H1 (cell line): ENCODE data around the gene ENOX2. TPM values are rescaled to one million over a fixed set of nuclear protein-coding genes. Genes with fewer than 3 reads are reported as not detected.

Experiments
- ASH2L ChIP-seq: fragments of 200-600, 300-600 bp; sonication (generic); IDR thresholded peaks from one replicate; pipeline ENCODE4 v1.7.1; 2017; ENCODE audit warnings: low read length
- CREB1 ChIP-seq: IDR thresholded peaks from 2 replicates; pipeline ENCODE4 v1.6.1; 2012; ENCODE audit warnings: inconsistent platforms
- HDAC2 ChIP-seq, 2 experiments: fragments of 300-600 bp in 1 of 2; sonication (generic) in 1 of 2; IDR thresholded peaks; 2 replicates each; pipeline ENCODE4 v1.6.1; 2011 to 2012; ENCODE audit warnings: low read depth in 2 of 2, low read length in 2 of 2, mild to moderate bottlenecking in 2 of 2, moderate library complexity in 2 of 2, borderline replicate concordance in 1 of 2, inconsistent platforms in 1 of 2
- POLR2AphosphoS5 ChIP-seq: IDR thresholded peaks from 2 replicates; pipeline ENCODE4 v1.6.1; 2011; ENCODE audit warnings: low read depth, low read length
- SP2 ChIP-seq: IDR thresholded peaks from 2 replicates; pipeline ENCODE4 v1.6.1; 2012; ENCODE audit warnings: mild to moderate bottlenecking, low read length, inconsistent platforms
- TBP ChIP-seq: IDR thresholded peaks from 2 replicates; pipeline ENCODE4 v1.6.1; 2011; ENCODE audit warnings: low read depth, low read length, improper control_type of control experiment
- TEAD4 ChIP-seq: IDR thresholded peaks from 2 replicates; pipeline ENCODE4 v1.6.1; 2012; ENCODE audit warnings: low read depth, low read length, inconsistent platforms, mixed read lengths
- polyA plus RNA-seq, 7 experiments: library from polyadenylated mRNA; depleted of rRNA in 3 of 7; stranded (reverse) in 5 of 7; unstranded in 2 of 7; fragments of >200 nt in 5 of 7; fragments of 200-250 nt in 2 of 7; gene quantifications; 1 replicate in 5 of 7; 2 replicates in 1 of 7; 4 replicates in 1 of 7; pipeline versions ENCODE4 v1.2.1 to v1.2.3, GENCODE V29; 2011 to 2013; ENCODE audit warnings: missing spikeins in 2 of 7, mixed read lengths in 2 of 7
- total RNA-seq: library from RNA; stranded (reverse); fragmentation: NEBNext Ultra II Directional; extraction: Animal tissue kit (Norgen Biotek cat#: 25700); gene quantifications from 2 replicates; pipeline ENCODE4 v1.2.1, GENCODE V29; 2021
- TF ChIP-seq, protein P1 (sequence below): fragments of 300-600 bp; sonication (generic); IDR thresholded peaks from 2 replicates; pipeline ENCODE4 v1.7.1; 2012; ENCODE audit warnings: low read length, moderate library complexity, mild to moderate bottlenecking, inconsistent platforms; ENCODE audit not compliant: insufficient replicate concordance

Gene ENOX2
- total and polyA plus RNA-seq, 2 of the 8 experiments (the other 6 are each of a cell fraction or from before 2014, with no cell fraction given) = 4.5 to 12.3 TPM

DNA sequence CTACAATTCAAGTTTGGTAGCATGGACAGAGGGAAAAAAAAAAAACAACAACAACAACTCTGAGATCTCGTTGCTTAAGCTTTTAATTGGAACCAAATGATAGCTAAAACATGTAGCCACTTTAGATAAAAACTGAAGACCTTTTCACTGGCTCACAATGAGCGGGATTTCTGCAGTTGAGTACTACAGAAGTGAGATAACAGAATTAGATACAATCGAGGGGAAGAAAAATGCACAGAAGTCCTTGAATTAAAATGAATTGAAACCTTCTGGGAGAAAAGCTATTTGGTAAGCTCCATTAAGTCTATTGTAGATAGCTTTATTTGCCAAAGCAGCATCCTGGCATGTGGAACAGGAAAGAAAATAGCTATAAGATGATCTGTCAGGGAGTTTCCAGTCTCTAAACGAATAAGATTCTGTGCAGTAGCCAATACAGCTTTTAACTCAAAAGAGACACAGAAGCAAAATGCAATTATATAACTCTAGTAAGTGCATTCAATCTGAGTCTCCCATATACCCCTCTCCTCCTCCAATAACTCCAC, 248.5 kb downstream of the ENOX2 start (continued):
- TF ChIP-seq, protein P1, sequence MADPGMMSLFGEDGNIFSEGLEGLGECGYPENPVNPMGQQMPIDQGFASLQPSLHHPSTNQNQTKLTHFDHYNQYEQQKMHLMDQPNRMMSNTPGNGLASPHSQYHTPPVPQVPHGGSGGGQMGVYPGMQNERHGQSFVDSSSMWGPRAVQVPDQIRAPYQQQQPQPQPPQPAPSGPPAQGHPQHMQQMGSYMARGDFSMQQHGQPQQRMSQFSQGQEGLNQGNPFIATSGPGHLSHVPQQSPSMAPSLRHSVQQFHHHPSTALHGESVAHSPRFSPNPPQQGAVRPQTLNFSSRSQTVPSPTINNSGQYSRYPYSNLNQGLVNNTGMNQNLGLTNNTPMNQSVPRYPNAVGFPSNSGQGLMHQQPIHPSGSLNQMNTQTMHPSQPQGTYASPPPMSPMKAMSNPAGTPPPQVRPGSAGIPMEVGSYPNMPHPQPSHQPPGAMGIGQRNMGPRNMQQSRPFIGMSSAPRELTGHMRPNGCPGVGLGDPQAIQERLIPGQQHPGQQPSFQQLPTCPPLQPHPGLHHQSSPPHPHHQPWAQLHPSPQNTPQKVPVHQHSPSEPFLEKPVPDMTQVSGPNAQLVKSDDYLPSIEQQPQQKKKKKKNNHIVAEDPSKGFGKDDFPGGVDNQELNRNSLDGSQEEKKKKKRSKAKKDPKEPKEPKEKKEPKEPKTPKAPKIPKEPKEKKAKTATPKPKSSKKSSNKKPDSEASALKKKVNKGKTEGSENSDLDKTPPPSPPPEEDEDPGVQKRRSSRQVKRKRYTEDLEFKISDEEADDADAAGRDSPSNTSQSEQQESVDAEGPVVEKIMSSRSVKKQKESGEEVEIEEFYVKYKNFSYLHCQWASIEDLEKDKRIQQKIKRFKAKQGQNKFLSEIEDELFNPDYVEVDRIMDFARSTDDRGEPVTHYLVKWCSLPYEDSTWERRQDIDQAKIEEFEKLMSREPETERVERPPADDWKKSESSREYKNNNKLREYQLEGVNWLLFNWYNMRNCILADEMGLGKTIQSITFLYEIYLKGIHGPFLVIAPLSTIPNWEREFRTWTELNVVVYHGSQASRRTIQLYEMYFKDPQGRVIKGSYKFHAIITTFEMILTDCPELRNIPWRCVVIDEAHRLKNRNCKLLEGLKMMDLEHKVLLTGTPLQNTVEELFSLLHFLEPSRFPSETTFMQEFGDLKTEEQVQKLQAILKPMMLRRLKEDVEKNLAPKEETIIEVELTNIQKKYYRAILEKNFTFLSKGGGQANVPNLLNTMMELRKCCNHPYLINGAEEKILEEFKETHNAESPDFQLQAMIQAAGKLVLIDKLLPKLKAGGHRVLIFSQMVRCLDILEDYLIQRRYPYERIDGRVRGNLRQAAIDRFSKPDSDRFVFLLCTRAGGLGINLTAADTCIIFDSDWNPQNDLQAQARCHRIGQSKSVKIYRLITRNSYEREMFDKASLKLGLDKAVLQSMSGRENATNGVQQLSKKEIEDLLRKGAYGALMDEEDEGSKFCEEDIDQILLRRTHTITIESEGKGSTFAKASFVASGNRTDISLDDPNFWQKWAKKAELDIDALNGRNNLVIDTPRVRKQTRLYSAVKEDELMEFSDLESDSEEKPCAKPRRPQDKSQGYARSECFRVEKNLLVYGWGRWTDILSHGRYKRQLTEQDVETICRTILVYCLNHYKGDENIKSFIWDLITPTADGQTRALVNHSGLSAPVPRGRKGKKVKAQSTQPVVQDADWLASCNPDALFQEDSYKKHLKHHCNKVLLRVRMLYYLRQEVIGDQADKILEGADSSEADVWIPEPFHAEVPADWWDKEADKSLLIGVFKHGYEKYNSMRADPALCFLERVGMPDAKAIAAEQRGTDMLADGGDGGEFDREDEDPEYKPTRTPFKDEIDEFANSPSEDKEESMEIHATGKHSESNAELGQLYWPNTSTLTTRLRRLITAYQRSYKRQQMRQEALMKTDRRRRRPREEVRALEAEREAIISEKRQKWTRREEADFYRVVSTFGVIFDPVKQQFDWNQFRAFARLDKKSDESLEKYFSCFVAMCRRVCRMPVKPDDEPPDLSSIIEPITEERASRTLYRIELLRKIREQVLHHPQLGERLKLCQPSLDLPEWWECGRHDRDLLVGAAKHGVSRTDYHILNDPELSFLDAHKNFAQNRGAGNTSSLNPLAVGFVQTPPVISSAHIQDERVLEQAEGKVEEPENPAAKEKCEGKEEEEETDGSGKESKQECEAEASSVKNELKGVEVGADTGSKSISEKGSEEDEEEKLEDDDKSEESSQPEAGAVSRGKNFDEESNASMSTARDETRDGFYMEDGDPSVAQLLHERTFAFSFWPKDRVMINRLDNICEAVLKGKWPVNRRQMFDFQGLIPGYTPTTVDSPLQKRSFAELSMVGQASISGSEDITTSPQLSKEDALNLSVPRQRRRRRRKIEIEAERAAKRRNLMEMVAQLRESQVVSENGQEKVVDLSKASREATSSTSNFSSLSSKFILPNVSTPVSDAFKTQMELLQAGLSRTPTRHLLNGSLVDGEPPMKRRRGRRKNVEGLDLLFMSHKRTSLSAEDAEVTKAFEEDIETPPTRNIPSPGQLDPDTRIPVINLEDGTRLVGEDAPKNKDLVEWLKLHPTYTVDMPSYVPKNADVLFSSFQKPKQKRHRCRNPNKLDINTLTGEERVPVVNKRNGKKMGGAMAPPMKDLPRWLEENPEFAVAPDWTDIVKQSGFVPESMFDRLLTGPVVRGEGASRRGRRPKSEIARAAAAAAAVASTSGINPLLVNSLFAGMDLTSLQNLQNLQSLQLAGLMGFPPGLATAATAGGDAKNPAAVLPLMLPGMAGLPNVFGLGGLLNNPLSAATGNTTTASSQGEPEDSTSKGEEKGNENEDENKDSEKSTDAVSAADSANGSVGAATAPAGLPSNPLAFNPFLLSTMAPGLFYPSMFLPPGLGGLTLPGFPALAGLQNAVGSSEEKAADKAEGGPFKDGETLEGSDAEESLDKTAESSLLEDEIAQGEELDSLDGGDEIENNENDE = no peak
- no peak for TF ChIP-seq POLR2AphosphoS5
- TF ChIP-seq HDAC2 (IDR thresholded peaks at IDR 0.05; ENCODE audit: borderline replicate concordance in 1 of 2, low read depth in 2 of 2, low read length in 2 of 2) = no peak
- no peak for TF ChIP-seq TBP
- TF ChIP-seq TEAD4 = no peak
- TF ChIP-seq ASH2L = no peak
- TF ChIP-seq CREB1 = no peak
- TF ChIP-seq SP2 = no peak
